ENCODE data around the gene SCGB1D4.

DNA sequence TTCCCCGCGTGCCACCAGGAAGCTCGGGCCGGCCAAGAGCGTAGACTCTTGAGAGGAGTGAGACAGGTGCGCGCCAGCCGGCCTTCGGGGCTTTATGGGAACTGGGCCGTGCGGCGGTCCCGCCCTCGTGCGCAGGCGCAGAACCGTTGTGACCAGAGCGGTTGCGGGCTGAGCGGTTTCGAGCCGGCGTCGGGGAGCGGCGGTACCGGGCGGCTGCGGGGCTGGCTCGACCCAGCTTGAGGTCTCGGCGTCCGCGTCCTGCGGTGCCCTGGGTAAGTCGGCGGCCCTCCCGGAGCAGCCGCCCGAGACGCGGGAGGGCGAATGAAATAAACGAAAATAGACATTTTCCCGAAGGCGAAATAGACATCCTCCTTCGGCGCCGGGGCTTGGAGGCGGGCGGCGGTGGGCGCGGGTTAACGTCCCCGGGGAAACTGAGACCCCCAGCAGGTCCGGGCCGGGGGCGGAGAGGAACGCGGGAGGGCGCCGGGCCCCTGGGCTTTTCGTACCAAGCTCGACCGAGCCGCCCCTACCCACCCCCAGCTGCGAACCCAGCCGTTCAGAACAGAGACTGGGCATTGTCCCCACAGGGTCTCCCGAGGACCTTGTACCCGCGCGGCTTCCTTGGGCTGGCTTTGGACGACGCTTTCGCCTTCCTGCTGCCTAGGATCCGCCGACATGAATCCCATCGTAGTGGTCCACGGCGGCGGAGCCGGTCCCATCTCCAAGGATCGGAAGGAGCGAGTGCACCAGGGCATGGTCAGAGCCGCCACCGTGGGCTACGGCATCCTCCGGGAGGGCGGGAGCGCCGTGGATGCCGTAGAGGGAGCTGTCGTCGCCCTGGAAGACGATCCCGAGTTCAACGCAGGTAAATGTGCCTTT is 38.7 kb upstream of the SCGB1D4 start, which contains the start of gene ASRGL1:
- no peak for TF ChIP-seq EZH2 (optimal IDR thresholded peaks at IDR 0.05; ENCODE audit: low read depth, low read length)
- no peak for TF ChIP-seq CTCF (IDR thresholded peaks at IDR 0.05; ENCODE audit: low read length)
- no peak for TF ChIP-seq EZH2phosphoT487 (IDR thresholded peaks at IDR 0.05; ENCODE audit: low read length)
